ENCODE results near the gene MACROD2.

Gene MACROD2

DNA sequence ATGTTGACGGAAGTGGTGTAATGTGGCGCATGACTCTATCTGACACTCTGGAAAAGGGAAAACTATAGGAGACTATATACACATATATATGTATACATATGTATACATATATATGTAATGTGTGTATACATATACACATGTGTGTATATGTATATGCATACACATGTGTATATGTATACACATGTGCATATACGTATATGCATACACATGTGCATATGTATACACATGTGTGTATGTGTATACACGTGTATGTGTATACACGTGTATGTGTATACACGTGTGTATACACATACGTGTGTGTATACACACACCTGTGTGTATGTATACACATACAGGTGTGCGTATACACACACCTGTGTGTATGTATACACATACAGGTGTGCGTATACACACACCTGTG is 1025.5 kb downstream of the MACROD2 start:
- TF ChIP-seq, protein P1, sequence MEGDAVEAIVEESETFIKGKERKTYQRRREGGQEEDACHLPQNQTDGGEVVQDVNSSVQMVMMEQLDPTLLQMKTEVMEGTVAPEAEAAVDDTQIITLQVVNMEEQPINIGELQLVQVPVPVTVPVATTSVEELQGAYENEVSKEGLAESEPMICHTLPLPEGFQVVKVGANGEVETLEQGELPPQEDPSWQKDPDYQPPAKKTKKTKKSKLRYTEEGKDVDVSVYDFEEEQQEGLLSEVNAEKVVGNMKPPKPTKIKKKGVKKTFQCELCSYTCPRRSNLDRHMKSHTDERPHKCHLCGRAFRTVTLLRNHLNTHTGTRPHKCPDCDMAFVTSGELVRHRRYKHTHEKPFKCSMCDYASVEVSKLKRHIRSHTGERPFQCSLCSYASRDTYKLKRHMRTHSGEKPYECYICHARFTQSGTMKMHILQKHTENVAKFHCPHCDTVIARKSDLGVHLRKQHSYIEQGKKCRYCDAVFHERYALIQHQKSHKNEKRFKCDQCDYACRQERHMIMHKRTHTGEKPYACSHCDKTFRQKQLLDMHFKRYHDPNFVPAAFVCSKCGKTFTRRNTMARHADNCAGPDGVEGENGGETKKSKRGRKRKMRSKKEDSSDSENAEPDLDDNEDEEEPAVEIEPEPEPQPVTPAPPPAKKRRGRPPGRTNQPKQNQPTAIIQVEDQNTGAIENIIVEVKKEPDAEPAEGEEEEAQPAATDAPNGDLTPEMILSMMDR (IDR thresholded peaks at IDR 0.05; ENCODE audit: low read depth, low read length, missing control alignments) = no peak
- H3K4me3 ChIP-seq (replicated peaks; ENCODE audit: low read depth, low read length) = no peak overlapping the region
- DNase-seq (ENCODE audit: extremely low read depth, low read depth) = no peak

DNA sequence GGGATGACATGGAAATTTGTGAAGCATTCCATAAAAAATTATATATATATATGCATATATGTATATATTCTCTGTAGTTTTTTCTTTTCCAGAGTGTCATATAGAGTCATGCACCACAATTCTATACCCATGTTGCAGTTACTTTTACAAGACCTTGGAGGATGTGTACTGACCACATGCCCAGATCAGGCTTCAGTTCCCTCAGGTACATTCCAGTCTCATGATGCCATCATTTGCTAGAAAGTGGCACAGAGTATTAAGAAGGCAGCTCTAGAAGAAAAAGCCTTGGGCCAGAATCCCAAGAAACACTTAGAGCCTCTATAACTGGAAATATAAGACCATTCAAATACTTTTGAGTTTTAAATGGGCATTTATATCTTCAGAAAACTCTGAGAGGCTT is 1027.6 kb downstream of the MACROD2 start:
- TF ChIP-seq, protein P1 (IDR thresholded peaks at IDR 0.05; ENCODE audit: low read depth, low read length, missing control alignments) = no peak
- H3K4me3 ChIP-seq (replicated peaks; ENCODE audit: low read depth, low read length) = no peak overlapping the region
- no peak for DNase-seq (ENCODE audit: extremely low read depth, low read depth)

- TF ChIP-seq, protein P1 (IDR thresholded peaks at IDR 0.05; ENCODE audit: low read depth, low read length, missing control alignments) = no peak
- no peak for DNase-seq (ENCODE audit: extremely low read depth, low read depth)
Observed at GRCh38 chr20:15026759-15027158, 1031.4 kb downstream of the MACROD2 start.

GRCh38 chr20:15030826-15031225 is 1035.5 kb downstream of the MACROD2 start:
- H3K4me3 ChIP-seq (replicated peaks; ENCODE audit: low read depth, low read length) = no peak overlapping the region
- DNase-seq (ENCODE audit: extremely low read depth, low read depth) = no peak
- TF ChIP-seq, protein P1 (IDR thresholded peaks at IDR 0.05; ENCODE audit: low read depth, low read length, missing control alignments) = no peak

More at GRCh38 chr20:15026759-15027158, 1031.4 kb downstream of the MACROD2 start:
- no peak overlapping the region for H3K4me3 ChIP-seq (replicated peaks; ENCODE audit: low read depth, low read length)

DNA sequence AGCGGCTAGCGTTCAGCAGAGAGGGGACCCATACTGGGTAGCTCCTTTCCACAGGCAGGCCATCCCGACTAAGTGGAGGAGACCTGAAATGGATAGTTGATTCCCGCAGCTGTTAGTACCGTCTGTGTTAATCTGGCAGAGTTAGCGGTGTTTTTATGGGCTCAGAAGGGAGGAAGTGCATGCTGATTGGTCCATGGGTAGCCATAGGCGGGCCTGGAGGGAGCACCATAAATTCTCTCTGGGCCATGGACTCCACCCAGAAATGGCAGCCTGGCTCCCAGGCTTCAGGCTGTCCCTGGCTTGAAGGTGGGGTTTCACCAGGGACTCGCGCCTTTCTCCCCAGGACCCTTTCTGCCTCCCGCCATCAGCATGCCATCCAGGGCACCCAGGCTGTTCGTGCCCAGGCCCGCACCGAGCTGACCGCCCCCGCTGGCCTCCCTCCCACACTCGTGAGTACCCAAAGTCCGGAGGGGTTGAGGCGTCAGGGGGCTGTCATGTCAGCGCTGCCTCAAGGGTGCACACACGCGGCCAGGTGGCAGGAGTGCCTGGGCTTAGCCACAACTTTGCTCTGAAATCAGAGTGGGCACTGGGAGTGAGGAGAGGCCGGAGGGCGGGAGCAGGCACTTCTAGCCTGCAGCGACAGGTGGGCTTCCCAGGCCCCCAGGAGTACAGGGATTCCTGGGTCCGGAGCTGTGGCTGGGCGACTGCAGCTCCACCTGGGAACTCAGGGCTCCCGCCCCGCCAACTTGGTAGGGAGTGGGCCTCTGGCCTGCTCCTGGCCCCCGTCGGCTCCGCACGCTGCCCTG is 1036.4 kb downstream of the MACROD2 start:
- TF ChIP-seq, protein P1 (IDR thresholded peaks at IDR 0.05; ENCODE audit: low read depth, low read length, missing control alignments) = no peak
- H3K4me3 ChIP-seq (replicated peaks; ENCODE audit: low read depth, low read length) = no peak overlapping the region
- DNase-seq (ENCODE audit: extremely low read depth, low read depth) = no peak

GRCh38 chr20:15032352-15032622 is 1037.0 kb downstream of the MACROD2 start:
- no peak for DNase-seq (ENCODE audit: extremely low read depth, low read depth)
- H3K4me3 ChIP-seq (replicated peaks; ENCODE audit: low read depth, low read length) = no peak overlapping the region
- TF ChIP-seq, protein P1 (IDR thresholded peaks at IDR 0.05; ENCODE audit: low read depth, low read length, missing control alignments) = no peak

- H3K4me3 ChIP-seq (replicated peaks; ENCODE audit: low read depth, low read length) = no peak overlapping the region
- TF ChIP-seq, protein P1 (IDR thresholded peaks at IDR 0.05; ENCODE audit: low read depth, low read length, missing control alignments) = no peak
- DNase-seq (ENCODE audit: extremely low read depth, low read depth) = no peak
Observed at GRCh38 chr20:15033269-15033668, 1038.0 kb downstream of the MACROD2 start.

All from HFF-Myc (cell line).